Left lung (tissue), 10 donors: ENCODE measurements around the gene STIM2. TPM values are rescaled to one million over a fixed set of nuclear protein-coding genes. Genes with fewer than 3 reads are reported as not detected.
A peak's percentile ranks its signal among the peaks of the same experiment; 100 is the strongest.

Source experiments
- ATAC-seq: fragments of 200-7000 bp; cut with Tn5 transposase; one replicate; pipeline ENCODE4 v1.9.1; 2020; ENCODE audit warnings: moderate library complexity
- DNase-seq, 4 donors: peaks; one replicate each; pipeline ENCODE4 v3.0.0-alpha.2; 2013 to 2020
- H3K27ac ChIP-seq, 2 donors: fragments of 200-600 bp; sonication (generic) in 1 of 2; one replicate each; pipeline versions ENCODE4 v1.5.0 to v1.8.0; 2020 to 2021
- H3K27me3 ChIP-seq, 2 donors: fragments of 200-600 bp; sonication (generic) in 1 of 2; one replicate each; pipeline versions ENCODE4 v1.5.0 to v1.8.0; 2020 to 2021
- H3K36me3 ChIP-seq, 2 donors: fragments of 200-600 bp; sonication (generic) in 1 of 2; one replicate each; pipeline versions ENCODE4 v1.5.0 to v1.8.0; 2020 to 2021
- H3K4me1 ChIP-seq, 2 donors: fragments of 200-600 bp; one replicate each; pipeline ENCODE4 v1.8.0; 2021
- H3K4me3 ChIP-seq, 2 donors: fragments of 200-600 bp; sonication (generic) in 1 of 2; one replicate each; pipeline versions ENCODE4 v1.5.0 to v1.8.0; 2020 to 2021; ENCODE audit warnings: mild to moderate bottlenecking in 1 of 2
- H3K9me3 ChIP-seq, 2 donors: fragments of 200-600 bp; sonication (generic) in 1 of 2; one replicate each; pipeline versions ENCODE4 v1.5.0 to v1.8.0; 2020 to 2021
- intact Hi-C, 2 donors: fragments of 100-400 bp; cut with DNase I; formaldehyde crosslinking; loops; one replicate each; pipeline versions ENCODE4 v1.11.2 to v1.14.2; 2022
- polyA plus RNA-seq, 6 donors: library from polyadenylated mRNA; unstranded; fragments of 120-200 nt; gene quantifications; one replicate each; pipeline ENCODE4 v1.2.1, GENCODE V29; 2013; ENCODE audit not compliant: insufficient read length in 6 of 6
- total RNA-seq, 2 donors: library from RNA; stranded (reverse); fragmentation: NEBNext Ultra II Directional; extraction: Animal tissue kit (Norgen Biotek cat#: 25700); gene quantifications; one replicate each; pipeline ENCODE4 v1.2.1, GENCODE V29; 2021
- TF ChIP-seq, protein P1 (sequence below), 2 donors: fragments of 200-600 bp; sonication (generic) in 1 of 2; IDR thresholded peaks; one replicate each; pipeline versions ENCODE4 v1.5.0 to v1.8.0; 2021; ENCODE audit warnings: antibody characterized with exemption in 2 of 2
- donor health status: DM: no; HTN: yes; CAD: no.
- donor health status: DM: no; HTN: no; CAD: no.

Gene STIM2
- total and polyA plus RNA-seq, 8 donors: 29.1 to 62.7 (median 53.2) TPM

GRCh38 chr4:26999689-27000088 is 139.0 kb downstream of the STIM2 start:
- no peak overlapping the region for H3K27ac ChIP-seq
- no peaks in the 10 kb centered on the region for H3K9me3 ChIP-seq
- no peak for DNase-seq
- H3K27me3 ChIP-seq: no peaks in the 10 kb centered on the region
- no peak for ATAC-seq
- TF ChIP-seq, protein P1, sequence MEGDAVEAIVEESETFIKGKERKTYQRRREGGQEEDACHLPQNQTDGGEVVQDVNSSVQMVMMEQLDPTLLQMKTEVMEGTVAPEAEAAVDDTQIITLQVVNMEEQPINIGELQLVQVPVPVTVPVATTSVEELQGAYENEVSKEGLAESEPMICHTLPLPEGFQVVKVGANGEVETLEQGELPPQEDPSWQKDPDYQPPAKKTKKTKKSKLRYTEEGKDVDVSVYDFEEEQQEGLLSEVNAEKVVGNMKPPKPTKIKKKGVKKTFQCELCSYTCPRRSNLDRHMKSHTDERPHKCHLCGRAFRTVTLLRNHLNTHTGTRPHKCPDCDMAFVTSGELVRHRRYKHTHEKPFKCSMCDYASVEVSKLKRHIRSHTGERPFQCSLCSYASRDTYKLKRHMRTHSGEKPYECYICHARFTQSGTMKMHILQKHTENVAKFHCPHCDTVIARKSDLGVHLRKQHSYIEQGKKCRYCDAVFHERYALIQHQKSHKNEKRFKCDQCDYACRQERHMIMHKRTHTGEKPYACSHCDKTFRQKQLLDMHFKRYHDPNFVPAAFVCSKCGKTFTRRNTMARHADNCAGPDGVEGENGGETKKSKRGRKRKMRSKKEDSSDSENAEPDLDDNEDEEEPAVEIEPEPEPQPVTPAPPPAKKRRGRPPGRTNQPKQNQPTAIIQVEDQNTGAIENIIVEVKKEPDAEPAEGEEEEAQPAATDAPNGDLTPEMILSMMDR (IDR thresholded peaks at IDR 0.05): no peak
- intact Hi-C loops: loop anchor here in 1 of 2 donors (10.0 kb wide), 1 partner anchor 135 kb away; the partner anchor contains the start of gene STIM2
- H3K36me3 ChIP-seq: peaks cover 0 to 5% of the 10 kb centered on the region in 2 donors
- H3K4me3 ChIP-seq: no peak overlapping the region
- H3K4me1 ChIP-seq: peaks cover 0 to 8% of the 10 kb centered on the region in 2 donors

DNA sequence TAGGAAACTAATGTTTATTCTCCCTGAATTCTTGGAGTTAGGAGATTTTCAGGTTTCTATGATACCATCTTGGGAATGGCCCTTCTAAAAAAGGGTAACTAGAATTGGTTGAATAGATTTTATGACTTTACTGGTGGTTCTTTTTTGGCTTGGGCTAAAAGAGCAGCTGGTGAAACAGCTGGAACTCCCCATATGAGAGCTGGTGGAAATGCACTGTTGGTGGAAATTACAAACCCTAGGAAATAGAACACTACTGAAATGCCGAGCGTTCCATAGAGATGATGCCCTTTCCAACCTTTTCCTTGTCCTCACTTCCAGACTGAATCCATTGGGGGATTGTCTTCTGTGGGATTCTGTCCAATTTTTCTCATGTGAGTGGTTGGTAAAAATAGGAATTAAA is 139.5 kb downstream of the STIM2 start:
- DNase-seq (no peak), ATAC-seq (no peak)
- H3K4me1 ChIP-seq: peaks cover 0 to 8% of the 10 kb centered on the region in 2 donors
- intact Hi-C loops: loop anchor here in 1 of 2 donors (10.0 kb wide), 1 partner anchor 135 kb away; the partner anchor contains the start of gene STIM2
- no peaks in the 10 kb centered on the region for H3K9me3 ChIP-seq
- no peak overlapping the region for H3K27ac ChIP-seq
- H3K4me3 ChIP-seq: no peak overlapping the region
- H3K36me3 ChIP-seq: peaks cover 0 to 5% of the 10 kb centered on the region in 2 donors
- TF ChIP-seq, protein P1 (IDR thresholded peaks at IDR 0.05): no peak
- H3K27me3 ChIP-seq: no peaks in the 10 kb centered on the region

DNA sequence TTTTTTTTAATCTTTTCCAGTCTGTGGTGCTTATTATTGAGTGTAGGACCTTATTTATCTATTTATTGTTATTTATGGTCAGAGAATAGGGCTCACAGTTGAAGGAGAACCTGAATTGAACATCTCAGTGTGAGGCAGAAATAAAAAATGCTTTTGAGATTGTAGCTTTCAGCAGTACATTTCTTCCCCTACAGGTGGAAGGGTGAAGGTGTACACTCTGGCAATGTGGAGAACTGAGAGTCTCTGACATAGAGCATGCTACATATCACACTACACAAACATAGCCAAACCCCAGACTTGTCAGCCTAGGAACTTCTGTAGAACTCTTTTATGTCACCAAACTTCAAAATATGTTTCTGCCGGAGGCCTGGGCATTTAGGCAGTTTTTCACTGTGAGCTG is 140.2 kb downstream of the STIM2 start:
- Histone ChIP-seq H3K36me3 (no peaks in the 10 kb centered on the region), H3K27ac (no peak overlapping the region), H3K9me3 (no peaks in the 10 kb centered on the region), H3K4me1 (peaks cover 0 to 8% of the 10 kb centered on the region in 2 donors), H3K4me3 (no peak overlapping the region), H3K27me3 (no peaks in the 10 kb centered on the region)
- TF ChIP-seq, protein P1 (IDR thresholded peaks at IDR 0.05): peak in 1 of 2 donors; percentile 10
- ATAC-seq: peak; percentile 49
- intact Hi-C loops: loop anchor here in 1 of 2 donors (10.0 kb wide), 1 partner anchor 136 kb away; the partner anchor contains the start of gene STIM2
- no peak for DNase-seq

DNA sequence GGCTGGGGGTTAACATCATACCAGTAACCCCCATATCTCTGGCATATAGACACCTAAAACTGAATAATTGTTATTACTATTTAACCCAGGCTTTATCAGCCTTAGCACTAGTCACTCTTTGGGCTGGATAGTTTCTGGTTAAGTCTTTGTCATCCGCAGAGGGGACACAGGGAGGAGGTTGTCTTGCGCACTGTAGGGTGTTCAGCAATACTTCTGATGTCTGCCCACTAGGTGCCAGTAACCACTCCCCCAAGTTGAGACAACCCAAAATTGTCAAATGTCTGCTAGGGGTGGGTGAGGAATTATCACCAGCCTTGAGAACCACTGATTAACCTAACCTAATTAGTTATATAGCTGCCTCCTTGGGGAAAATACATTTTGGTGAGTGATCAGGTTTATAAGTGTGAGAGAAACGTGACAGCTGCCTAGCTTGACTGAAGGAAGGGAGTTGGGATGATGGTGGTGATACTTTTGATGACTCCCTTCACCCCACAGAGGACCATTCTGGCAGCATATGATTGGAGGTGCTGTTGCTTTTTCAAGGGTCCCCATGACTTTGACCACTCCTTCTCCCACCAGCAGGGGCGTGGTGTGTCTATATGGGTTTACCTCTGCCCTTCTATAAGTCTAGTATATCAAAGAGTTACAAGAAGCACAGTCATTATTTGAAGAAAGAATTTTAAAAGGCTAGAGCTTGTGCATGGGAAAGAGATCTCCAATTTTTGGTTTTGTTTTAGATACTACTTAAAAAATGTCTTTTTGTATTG is 140.9 kb downstream of the STIM2 start:
- Histone ChIP-seq H3K4me3 (no peak overlapping the region), H3K27me3 (no peaks in the 10 kb centered on the region), H3K36me3 (no peaks in the 10 kb centered on the region), H3K27ac (no peak overlapping the region), H3K4me1 (peaks cover 0 to 9% of the 10 kb centered on the region in 2 donors), H3K9me3 (no peaks in the 10 kb centered on the region)
- intact Hi-C loops: loop anchor here in 1 of 2 donors (10.0 kb wide), 1 partner anchor 137 kb away; the partner anchor contains the start of gene STIM2
- ATAC-seq (no peak), DNase-seq (no peak)
- TF ChIP-seq, protein P1 (IDR thresholded peaks at IDR 0.05): no peak

DNA sequence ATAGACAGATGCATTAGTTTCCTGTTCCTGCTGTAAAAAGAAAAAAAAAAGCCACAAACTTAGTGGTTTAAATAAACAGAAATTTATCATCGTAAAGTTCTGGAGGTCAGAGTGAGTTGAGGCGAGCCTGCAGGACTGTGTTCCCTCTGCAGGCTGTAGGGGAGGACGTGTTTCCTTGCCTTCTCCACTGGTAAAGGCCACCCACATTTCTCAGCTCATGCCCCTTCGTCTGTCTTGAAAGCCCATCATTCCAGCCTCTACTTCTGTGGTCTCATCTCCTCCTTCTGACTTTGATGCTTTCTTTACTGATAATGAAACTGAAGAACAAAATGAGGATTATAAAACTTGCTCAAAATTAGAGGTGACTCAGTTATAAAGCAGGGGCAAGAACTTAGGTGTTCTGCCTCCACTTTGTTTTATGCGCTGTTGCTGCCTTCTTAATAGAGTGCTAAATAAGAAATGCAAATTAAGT is 143.0 kb downstream of the STIM2 start:
- H3K4me3 ChIP-seq: no peak overlapping the region
- TF ChIP-seq, protein P1 (IDR thresholded peaks at IDR 0.05): no peak
- H3K36me3 ChIP-seq: no peaks in the 10 kb centered on the region
- peak overlapping the region in 1 of 2 donors; percentile 1 for H3K27ac ChIP-seq
- DNase-seq: no peak
- no peaks in the 10 kb centered on the region for H3K27me3 ChIP-seq
- no peak for ATAC-seq
- H3K4me1 ChIP-seq: peaks cover 0 to 13% of the 10 kb centered on the region in 2 donors
- H3K9me3 ChIP-seq: no peaks in the 10 kb centered on the region
- intact Hi-C loops: loop anchor here in 1 of 2 donors (10.0 kb wide), 1 partner anchor 139 kb away; the partner anchor contains the start of gene STIM2
